HCT116 (cell line): ENCODE results near the gene PLCL2.

Experiments
- CTCF ChIP-seq, 3 experiments: fragments of 200-600 bp in 1 of 3; sonication (generic) in 1 of 3; IDR thresholded peaks in 2 of 3; conservative IDR thresholded peaks in 1 of 3; 2 replicates each; pipeline ENCODE4 v1.5.1; 2012 to 2017; ENCODE audit warnings: low read depth in 2 of 3, low read length in 2 of 3, antibody characterized with exemption in 1 of 3, borderline replicate concordance in 1 of 3, control low read depth in 1 of 3, mild to moderate bottlenecking in 1 of 3, mixed read lengths in 1 of 3, mixed run types in 1 of 3, moderate library complexity in 1 of 3; ENCODE audit not compliant: insufficient read depth in 1 of 3
- EZH2phosphoT487 ChIP-seq: fragments of 200-600 bp; IDR thresholded peaks from 2 replicates; pipeline ENCODE4 v1.6.1; 2018; ENCODE audit warnings: antibody characterized with exemption, borderline replicate concordance
- MAX ChIP-seq: IDR thresholded peaks from 2 replicates; pipeline ENCODE4 v1.6.1; 2012
- POLR2A ChIP-seq: IDR thresholded peaks from 2 replicates; pipeline ENCODE4 v1.7.0; 2011; ENCODE audit warnings: borderline replicate concordance; ENCODE audit not compliant: insufficient read depth, insufficient read length; ENCODE audit errors: extremely low read depth
- POLR2AphosphoS5 ChIP-seq: IDR thresholded peaks from 2 replicates; pipeline ENCODE4 v1.6.1; 2011; ENCODE audit warnings: mild to moderate bottlenecking, low read depth, low read length, moderate library complexity
- TF ChIP-seq, protein P1 (sequence below): IDR thresholded peaks from 2 replicates; pipeline ENCODE4 v1.6.1; 2012; ENCODE audit warnings: low read depth

DNA sequence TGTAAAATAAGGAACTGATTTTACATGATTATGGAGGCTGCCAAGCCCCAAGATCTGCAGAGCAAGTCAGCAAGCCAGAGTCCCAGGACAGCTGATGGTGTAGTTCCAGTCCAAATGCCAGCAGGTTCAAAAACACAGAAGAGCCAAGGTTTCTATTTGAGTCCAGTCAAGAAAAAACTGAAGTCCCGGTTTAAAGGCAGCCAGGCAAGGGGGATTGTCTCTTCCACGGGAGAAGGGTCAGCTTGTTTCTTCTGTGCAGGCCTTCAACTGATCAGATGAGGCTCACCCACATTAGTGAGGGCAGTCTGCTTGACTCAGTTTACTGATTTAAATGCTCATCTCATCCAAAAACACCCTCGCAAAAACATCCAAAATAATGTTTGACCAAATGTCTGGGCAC, 246.2 kb downstream of the PLCL2 start:
- TF ChIP-seq POLR2AphosphoS5 (no peak), MAX (no peak), CTCF (IDR thresholded peaks at IDR 0.05 in 2 of 3, conservative IDR thresholded peaks at IDR 0.05 in 1 of 3; ENCODE audit: borderline replicate concordance in 1 of 3, insufficient read depth in 1 of 3, low read depth in 2 of 3, low read length in 2 of 3) (no peak), EZH2phosphoT487 (no peak), POLR2A (no peak)
- TF ChIP-seq, protein P1, sequence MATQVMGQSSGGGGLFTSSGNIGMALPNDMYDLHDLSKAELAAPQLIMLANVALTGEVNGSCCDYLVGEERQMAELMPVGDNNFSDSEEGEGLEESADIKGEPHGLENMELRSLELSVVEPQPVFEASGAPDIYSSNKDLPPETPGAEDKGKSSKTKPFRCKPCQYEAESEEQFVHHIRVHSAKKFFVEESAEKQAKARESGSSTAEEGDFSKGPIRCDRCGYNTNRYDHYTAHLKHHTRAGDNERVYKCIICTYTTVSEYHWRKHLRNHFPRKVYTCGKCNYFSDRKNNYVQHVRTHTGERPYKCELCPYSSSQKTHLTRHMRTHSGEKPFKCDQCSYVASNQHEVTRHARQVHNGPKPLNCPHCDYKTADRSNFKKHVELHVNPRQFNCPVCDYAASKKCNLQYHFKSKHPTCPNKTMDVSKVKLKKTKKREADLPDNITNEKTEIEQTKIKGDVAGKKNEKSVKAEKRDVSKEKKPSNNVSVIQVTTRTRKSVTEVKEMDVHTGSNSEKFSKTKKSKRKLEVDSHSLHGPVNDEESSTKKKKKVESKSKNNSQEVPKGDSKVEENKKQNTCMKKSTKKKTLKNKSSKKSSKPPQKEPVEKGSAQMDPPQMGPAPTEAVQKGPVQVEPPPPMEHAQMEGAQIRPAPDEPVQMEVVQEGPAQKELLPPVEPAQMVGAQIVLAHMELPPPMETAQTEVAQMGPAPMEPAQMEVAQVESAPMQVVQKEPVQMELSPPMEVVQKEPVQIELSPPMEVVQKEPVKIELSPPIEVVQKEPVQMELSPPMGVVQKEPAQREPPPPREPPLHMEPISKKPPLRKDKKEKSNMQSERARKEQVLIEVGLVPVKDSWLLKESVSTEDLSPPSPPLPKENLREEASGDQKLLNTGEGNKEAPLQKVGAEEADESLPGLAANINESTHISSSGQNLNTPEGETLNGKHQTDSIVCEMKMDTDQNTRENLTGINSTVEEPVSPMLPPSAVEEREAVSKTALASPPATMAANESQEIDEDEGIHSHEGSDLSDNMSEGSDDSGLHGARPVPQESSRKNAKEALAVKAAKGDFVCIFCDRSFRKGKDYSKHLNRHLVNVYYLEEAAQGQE: no peak
